HCEC 1CT (cell line): ENCODE results near the gene HHAT.

Source experiments
- DNase-seq: peaks from one replicate; pipeline ENCODE4 v3.0.0-alpha.2; 2017

HHAT gene

DNA sequence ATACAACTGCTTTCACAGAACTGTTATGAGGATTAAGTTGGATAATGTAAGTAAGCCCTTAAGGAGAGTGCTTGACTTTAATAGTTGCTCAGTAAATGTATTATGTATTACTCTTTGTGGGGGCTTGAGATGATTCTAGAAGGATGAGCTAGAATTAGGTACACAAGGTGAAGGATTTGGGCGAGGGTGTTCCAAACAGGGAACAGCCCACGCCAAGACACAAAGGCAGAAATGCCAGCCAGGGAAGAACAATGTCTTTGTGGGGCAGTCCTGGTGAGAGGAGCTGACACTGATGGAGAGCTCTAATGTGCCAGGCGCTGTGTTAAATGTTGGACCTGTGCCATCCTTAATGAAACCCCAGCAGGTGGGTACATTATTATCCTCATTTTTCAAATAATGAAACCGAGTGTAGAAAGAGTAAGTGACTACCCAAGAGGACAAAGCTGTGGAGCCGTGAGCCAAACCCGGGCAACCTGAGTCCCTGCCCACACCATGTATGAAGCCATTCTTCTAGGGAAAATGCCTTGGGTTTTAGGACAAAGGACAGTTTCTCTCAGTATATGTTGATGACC is 362.4 kb downstream of the HHAT start:
- no peak for DNase-seq

DNA sequence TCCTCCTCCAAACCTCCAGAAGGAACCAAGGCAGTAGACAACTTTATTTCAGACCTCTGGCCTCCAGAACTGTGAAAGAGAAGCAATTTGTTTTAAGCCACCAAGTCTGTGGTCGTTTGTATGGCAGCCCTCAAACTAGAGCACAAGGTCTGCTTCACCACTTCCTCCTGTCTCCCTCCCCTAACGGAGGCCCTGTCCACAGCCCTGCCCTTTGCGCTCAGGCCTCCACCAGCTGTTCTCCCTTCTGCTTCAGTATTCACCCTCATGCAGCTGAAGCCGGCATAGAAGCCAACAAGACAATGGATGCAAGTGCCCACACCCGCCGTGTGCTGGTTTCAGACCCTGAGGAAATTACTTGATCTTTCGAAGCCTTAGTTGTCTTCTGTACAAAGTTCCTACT is 364.1 kb downstream of the HHAT start:
- DNase-seq, result no peak

DNA sequence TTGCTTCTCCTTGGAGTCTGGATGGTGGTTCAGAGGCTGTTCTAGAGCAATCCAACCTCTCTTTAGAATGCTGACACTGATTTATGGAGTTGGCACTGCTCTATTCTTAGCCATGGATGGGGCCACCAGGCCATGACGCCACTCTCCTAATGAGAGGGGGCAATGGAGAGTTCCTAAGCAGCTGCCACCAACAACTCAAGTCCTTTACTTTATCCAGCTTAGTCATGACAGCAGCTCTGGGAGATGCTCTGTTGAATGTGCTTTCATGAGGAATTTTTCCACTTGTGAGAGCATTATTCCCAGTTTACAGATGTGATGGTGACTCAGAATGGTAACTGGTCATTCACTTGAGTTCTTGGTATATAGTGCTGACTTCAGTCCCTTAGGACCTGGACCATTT is 366.3 kb downstream of the HHAT start:
- no peak for DNase-seq

DNA sequence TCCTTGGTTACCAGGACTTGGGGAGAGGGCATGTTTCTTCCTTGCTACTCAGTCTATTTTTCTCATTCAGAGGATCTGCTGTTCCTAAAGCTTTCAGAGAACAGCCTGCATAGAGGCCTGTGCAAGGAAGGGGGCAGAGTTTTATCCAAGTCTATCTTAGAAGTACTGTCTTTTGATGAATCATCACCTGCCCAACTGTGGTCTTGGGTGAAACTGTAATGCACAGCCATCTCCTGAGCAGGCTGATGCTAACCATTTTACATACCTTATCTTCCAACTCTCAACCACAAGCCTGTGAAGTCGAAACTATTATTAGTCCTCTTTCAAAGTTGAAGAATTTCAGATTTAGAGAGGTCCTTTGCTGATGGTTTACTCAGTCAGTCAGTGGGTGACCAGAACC is 368.0 kb downstream of the HHAT start:
- DNase-seq, result no peak

DNA sequence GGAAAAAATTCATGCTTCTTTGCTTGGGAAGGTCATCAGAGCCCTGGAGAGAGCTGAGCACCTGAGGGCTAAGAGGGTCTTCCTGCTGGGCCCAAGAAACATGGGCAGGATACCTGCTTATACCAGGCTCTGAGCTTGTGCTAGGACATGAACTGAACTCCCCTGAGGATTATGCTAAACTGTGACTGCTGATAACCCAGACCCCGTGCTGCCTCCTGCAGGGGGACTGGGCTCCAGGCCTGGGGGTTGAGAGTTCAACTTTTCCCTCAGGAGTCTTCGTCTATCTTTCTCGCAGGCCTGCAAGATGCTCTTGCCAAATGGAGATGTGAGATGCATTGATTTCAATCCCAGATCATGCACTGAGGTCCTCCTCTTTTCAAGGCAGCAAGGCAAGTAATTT is 368.5 kb downstream of the HHAT start:
- DNase-seq, result no peak

DNA sequence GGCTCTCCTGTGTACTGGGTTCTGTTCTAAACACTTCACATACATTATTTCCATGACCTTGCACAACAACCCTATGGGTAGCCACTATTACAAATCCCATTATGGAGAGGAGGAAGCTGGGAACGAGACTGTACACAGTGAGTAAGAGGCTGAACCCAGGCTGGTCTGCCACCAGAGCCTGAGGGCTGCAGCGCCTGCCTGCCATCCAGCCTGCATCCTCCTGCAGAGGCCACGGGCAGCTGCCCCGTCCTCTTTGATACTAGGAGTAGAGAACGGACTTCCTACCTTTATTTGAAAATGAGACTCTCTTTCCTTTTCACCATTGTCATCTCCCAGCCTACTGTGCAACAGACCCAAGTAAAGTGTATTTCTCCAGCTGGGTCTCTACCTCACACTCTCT is 370.0 kb downstream of the HHAT start:
- DNase-seq, result no peak

DNA sequence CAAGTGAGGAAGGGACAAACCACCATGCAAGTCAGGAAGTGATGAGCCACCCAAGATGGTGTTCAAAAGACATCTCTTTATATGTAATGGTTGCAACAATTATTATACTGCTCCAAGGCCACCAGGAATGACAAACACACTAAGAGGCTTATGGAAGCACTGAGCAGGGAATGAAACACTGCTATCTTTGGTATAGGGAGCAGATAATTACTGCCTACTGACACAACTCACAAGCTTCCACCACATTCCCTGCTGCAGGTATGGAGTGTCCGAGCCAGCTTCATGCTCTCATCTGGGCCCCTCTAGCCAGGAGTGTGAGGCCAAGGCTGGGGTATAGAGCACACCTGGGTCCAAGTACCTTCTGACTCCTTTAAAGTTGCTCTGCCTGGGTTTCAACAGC is 371.4 kb downstream of the HHAT start:
- DNase-seq, result no peak

DNA sequence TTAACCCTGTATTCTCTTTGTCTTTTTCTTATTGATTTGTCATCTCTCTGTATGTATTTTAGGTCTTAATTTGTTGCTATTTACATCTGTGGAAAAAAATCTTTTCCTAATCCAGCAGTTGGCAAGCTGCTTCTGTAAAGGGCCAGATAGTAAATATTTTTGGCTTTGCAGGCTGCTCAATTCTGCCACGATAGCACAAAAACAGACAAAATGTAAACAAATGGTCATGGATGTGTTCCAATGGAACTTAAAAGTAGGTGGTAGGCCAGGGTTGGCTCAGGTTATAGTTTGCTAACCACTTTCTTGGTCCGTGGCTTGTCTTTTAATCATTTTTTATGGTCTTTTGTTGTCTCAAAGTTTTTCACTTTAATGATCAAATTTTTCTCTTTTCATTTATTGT is 371.8 kb downstream of the HHAT start:
- no peak for DNase-seq

DNA sequence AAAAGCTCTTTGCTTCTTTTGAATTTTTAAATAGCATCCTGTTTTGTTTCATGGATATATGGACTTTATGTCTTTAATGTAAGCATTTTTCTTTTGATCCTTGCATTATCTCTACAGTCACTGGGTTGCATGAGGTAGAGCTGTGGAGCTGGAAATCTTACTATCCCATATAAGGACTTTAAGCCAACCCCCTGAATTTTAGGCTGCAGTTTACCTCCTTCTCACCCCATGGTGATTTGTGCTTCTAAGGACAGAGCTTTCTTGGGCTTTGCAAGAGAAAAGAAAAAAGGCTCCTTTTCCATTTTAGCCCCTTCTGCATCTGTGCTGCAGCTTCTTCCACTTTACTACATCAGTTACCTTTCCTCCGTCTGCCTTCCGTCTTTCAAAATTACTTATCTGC is 373.8 kb downstream of the HHAT start:
- no peak for DNase-seq

DNA sequence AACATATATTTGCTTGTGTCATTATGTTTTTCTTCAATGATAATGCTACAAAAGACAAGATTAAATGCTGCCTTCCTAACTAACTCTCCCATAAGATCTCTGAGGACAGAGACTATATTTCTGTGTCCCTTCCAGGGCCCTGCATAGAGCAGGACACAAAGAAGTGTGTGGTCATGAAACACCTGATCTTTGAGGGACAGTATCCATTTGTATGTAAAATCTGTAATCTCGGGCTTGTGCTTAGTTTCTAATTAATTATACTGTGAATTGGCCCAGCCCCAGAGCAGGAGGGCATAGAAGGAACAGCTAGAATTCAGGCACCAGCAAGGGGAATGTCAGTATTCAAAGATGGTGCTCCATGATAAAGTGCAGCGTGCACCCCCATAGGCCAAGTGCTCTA is 374.9 kb downstream of the HHAT start:
- no peak for DNase-seq

DNA sequence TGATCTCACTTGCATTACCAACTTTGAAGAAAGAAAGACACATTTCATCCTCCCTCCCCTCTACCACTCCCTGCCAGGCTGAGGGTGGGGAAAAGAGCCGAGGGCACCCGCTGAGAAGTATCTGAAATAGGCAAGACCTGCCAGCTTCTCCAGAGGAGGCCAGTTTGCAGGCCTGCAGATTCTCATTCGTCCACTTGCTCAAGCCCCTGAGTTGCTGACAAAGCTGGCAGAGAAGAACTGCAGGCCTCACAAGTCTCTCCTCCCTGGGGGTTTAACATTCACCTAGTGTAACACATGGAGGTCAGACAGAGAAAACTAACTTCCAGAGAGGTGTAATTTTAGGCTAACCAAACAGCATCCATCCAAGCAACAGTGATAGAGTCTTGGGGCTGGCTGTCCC is 376.4 kb downstream of the HHAT start:
- DNase-seq, result no peak

DNA sequence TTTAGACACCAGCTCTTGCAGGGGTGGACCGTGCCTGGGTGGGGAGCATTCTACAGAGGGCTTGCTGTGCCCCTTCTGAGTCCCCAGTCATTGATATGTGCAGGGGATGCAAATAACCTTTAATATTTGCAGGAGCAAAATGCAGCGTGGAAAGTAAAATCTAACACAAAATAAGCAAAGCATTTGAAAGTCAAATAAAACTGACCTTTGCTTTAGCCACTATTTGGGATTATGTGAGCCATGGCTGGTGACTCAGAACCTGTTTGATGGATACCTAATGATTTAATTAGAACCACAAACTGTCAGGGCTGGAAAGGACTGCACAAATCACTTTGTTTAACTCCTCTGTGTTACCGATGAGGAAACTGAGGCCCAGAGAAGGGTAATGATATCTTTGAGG is 377.5 kb downstream of the HHAT start:
- no peak for DNase-seq

DNA sequence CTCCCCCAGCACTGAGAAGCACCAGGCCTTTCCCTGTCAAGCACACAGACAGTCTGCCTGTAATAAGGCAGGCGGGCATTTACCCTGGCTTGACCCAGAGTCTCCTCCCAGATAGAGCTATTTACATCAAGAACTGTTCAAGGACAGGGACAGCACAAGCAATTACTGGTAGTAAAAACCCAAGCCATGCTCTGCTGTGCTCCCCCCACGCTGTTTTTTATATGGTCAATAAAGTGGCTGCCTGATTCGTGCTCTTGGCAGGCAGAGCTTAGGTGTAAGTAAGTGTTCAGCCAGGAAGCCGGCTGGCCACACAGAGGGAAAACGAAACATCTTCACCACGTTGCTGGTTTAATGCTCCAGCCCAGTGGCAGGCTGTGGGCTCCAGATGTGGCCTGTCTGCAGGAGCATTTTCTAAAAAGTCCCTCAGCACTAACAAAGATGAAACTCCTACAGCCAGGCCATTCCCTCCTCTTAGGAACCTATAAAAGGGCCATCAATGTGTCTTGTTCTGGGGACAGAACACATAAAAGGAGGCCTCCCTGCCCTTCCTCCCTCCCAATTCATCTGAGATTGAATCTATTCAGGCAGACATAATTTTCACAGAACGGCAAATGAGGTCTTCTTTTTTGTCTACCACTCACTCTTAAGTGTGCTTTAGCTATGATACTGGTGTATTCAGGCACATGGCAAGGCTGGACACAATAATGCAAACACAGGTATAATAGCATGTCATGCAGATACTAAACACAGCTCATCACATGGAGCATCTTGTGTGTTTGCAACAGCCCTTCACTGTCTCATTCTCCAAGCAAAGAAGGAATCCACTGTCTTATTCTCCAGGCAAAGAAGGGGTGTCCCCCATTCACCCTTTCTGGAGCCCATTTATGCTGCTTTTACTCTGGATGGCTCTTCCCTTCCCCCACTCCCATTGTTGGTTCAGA is 378.9 kb downstream of the HHAT start:
- DNase-seq, result no peak

DNA sequence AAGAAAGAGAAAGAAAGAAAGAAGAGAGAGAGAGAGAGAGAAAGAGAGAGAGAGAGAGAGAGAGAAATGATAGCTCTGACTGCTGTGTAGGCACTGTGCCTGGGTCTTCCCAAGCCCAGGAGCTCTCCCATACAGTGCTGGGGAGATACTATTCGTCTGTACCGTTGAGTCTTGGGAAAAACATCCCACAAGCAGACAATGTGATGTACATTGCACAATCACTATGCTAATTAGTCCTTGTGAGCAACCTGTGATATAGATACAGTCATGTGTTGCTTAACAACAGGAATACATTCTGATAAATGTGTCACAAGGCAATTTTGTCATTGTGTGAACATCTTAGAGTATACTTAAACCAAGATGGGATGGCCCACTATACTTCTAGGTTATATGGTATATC is 381.0 kb downstream of the HHAT start:
- DNase-seq, result no peak

DNA sequence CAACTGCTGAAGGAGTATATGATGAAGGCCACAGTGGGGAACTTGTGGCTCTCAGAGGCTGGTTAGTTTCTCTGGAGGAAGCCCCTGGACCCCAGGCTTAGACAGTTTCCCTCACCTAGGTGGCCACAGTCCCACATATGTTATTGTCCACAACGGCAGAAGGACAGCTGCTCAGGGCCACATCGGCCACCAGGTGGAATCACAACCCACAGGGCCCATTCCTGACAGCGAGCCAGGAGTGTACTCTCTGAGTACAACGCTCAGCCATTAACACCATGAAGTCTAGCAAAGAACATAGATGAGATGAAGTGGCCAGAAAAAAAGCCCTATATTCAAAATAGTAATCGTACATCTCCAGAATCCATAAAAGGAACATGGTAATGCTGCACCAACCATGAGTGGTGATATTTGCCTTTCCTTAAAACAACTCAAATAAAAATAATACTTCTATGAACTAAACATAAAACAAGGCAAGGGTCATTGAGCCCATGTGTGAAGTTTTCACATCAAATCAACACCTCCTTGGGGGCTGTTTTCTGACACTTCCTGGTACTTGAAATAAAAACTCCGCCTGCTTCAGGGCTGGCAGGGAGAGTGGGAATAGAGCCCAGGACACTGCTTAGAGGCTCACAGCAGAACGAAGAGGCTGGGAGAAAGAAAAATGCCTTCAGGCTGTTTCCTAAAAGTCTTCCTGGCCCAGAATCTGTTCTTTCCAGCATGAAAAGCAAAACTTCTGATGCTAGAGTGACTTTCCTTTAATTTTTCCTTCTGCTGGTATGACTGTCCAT is 383.3 kb downstream of the HHAT start:
- no peak for DNase-seq

DNA sequence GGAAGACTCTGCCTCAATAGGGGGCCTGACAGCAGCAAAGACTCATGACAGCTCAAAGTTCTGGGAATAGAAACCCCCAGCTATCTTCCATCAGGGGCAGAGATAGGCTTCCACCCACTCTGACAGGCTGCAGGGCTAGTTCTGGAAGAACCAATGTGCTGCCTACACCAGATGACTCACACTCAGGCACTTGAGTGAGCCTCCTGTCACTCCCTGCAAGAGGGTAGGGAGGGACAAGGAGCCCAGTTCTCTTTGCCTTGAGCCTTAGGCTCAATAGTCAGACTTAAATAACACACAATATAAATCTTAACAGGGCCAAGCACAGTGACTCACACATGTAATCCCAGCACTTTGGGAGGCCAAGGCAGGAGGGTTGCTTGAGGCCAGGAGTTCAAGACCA is 386.4 kb downstream of the HHAT start:
- no peak for DNase-seq

DNA sequence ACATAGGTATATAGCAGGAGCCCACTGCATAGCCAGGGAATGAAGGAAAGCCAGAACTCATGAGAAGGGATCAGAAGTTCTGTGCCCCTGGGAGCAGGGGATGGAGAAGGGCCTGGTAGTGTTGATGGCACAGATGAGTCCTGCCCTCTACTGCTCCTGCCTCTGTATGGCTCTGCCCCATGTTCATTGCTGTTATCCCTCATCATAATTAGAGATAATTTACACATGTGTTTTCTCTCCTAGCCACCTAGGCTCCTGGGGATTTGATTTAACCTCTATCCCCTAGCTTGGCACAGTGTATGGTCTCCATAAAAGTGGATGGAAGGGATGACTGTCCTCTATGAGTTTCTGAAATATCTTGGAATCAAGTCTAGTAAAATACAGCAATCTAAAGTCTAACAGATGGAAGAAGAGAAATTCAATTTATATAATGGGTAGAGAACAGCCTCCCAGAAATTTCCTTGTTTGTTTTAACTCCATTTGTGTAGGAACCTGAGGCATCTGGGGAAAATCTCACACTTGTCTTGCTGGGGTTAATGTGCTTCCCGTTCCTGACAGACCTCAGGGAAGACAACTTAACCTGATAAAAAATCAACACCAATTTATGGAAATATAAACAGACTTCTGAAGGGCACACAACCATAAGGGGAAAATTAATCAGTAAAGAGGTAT is 393.8 kb downstream of the HHAT start:
- DNase-seq, result no peak

DNA sequence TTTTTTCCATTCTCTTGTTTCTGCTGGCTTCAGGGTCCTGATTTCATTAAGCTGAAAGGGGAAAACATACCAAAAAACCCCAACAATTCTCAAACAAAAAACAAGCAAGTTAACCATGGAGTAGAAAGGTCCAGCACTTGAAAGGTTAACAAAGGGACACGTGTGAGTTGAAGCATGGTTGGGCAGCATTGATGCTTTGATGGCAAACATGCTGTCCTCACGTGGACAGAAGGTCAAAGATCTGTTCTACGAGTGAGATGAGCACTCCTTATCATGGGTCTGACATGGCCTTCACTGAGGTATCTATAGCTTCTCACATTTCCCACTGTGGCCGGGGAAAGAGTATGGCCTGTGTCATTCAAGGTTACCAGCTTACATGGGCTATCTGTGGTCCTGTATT is 394.9 kb downstream of the HHAT start:
- DNase-seq, result no peak

DNA sequence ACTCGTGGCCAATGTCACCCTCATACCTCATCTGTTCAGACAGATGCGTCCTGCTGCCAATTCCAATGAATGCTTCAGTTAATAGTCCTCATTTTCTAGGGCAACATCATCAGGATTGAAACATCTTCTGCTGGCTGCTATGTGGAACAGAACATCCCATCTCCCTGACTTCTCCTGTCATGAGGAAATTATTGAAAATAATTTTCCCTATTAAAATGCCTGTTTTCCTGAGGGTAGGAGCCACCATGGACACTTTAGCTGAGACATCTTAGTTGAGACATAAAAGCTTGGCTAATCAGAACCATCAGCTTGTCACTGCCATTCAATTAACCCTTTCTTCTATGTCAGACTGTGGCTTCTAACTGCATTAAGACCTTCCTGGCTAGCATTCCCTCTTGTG is 396.1 kb downstream of the HHAT start:
- no peak for DNase-seq
